NT2/D1 (cell line): ENCODE data around the gene ZNF570.

ENCODE experiments used
- DNase-seq: peaks from one replicate; pipeline ENCODE4 v3.0.0-alpha.2; 2011; ENCODE audit warnings: low read depth, low spot score
- H3K27me3 ChIP-seq: 2 replicates; pipeline ENCODE4 v1.6.0; 2011; ENCODE audit warnings: mild to moderate bottlenecking; ENCODE audit not compliant: insufficient read length, insufficient read depth
- H3K36me3 ChIP-seq: 2 replicates; pipeline ENCODE4 v1.6.1; 2011; ENCODE audit warnings: mild to moderate bottlenecking, low read length, mixed read lengths; ENCODE audit not compliant: insufficient read depth, insufficient read length
- H3K4me1 ChIP-seq: 2 replicates; pipeline ENCODE4 v1.5.1; 2011; ENCODE audit not compliant: insufficient read depth, insufficient read length
- H3K4me3 ChIP-seq: 2 replicates; pipeline ENCODE4 v1.5.1; 2011; ENCODE audit warnings: low read depth; ENCODE audit not compliant: insufficient read length
- H3K9ac ChIP-seq: 2 replicates; pipeline ENCODE4 v1.6.0; 2011; ENCODE audit warnings: low read depth; ENCODE audit not compliant: insufficient read length
- H3K9me3 ChIP-seq: 2 replicates; pipeline ENCODE4 v1.5.1; 2011; ENCODE audit warnings: mild to moderate bottlenecking, low read length; ENCODE audit not compliant: insufficient read depth
- SUZ12 ChIP-seq: IDR thresholded peaks from 2 replicates; pipeline ENCODE4 v1.6.1; 2011; ENCODE audit not compliant: insufficient read length, insufficient read depth; ENCODE audit errors: extremely low read depth
- YY1 ChIP-seq: IDR thresholded peaks from 2 replicates; pipeline ENCODE4 v1.6.1; 2011; ENCODE audit not compliant: insufficient read length, insufficient read depth
- ZNF274 ChIP-seq: IDR thresholded peaks from 2 replicates; pipeline ENCODE4 v1.6.1; 2011; ENCODE audit warnings: mild to moderate bottlenecking, low read depth, low read length

Gene ZNF570

DNA sequence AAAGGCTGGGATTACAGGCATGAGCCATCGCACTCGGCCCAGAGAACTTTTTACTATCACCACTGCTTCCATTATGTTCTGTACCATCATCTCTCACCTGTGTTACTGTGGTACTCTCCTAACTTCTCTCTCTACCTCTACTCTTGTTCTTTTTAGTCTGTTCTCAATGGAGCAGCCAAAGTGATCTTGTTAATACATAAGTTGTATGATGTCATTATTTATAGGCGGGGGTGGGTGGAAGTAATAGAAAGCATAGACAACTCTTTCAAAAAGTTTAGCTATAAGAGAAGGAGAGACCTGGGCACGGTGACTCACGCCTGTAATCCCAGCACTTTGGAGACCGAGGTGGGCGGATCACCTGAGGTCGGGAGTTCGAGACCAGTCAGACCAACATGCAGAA, 3.0 kb downstream of the ZNF570 start:
- no peak for DNase-seq
- Histone ChIP-seq H3K4me3 (no peak overlapping the region), H3K27me3 (no peaks in the 10 kb centered on the region), H3K36me3 (peaks cover 19% of the 10 kb centered on the region), H3K9me3 (no peaks in the 10 kb centered on the region), H3K9ac (no peak overlapping the region), H3K4me1 (peaks cover 4% of the 10 kb centered on the region)
- TF ChIP-seq ZNF274, result no peak

DNA sequence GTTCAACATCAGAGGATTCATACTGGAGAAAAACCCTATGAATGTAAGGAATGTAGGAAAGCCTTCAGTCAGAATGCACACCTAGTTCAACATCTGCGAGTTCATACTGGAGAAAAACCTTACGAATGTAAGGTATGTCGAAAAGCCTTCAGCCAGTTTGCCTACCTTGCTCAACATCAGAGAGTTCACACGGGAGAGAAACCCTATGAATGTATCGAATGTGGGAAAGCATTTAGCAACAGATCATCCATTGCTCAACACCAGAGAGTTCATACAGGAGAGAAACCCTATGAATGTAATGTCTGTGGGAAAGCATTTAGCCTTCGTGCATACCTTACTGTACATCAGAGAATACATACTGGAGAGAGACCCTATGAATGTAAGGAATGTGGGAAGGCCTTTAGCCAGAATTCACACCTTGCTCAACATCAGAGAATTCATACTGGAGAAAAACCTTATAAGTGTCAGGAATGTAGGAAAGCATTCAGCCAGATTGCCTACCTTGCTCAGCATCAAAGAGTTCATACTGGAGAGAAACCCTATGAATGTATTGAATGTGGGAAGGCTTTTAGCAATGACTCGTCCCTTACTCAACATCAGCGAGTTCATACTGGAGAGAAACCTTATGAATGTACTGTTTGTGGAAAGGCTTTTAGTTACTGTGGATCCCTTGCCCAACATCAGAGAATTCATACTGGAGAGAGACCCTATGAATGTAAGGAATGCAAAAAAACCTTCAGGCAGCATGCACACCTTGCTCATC, 15.4 kb downstream of the ZNF570 start:
- H3K4me1 ChIP-seq, result no peaks in the 10 kb centered on the region
- H3K27me3 ChIP-seq, result no peaks in the 10 kb centered on the region
- peaks cover 81% of the 10 kb centered on the region for H3K9me3 ChIP-seq
- DNase-seq, result no peak
- H3K9ac ChIP-seq, result no peak overlapping the region
- no peak overlapping the region for H3K4me3 ChIP-seq
- TF ChIP-seq SUZ12 (no peak), ZNF274 (peak; percentile 93)
- peaks cover 28% of the 10 kb centered on the region for H3K36me3 ChIP-seq

DNA sequence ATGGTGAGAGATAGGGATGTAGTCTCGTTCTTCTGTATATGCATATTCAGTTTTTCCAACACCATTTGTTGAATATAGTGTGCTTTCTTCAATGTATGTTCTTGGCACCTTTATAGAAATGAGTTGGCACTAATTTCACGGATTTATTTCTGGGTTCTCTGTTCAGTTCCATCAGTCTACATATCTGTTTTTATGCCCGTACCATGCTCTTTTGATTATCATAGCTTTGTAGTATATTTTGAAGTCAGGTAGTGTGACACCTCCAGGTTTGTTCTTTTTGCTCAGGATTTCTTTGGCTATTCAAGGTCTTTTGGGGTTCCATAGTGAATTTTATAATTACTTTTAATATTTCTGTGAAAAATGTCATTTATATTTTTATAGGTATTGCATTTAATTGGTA, 23.1 kb downstream of the ZNF570 start:
- no peaks in the 10 kb centered on the region for H3K36me3 ChIP-seq
- no peaks in the 10 kb centered on the region for H3K27me3 ChIP-seq
- no peak overlapping the region for H3K4me3 ChIP-seq
- peaks cover 19% of the 10 kb centered on the region for H3K9me3 ChIP-seq
- no peak overlapping the region for H3K9ac ChIP-seq
- H3K4me1 ChIP-seq, result no peaks in the 10 kb centered on the region
- TF ChIP-seq ZNF274, result no peak
- TF ChIP-seq YY1, result no peak
- TF ChIP-seq SUZ12, result no peak
- DNase-seq, result no peak

DNA sequence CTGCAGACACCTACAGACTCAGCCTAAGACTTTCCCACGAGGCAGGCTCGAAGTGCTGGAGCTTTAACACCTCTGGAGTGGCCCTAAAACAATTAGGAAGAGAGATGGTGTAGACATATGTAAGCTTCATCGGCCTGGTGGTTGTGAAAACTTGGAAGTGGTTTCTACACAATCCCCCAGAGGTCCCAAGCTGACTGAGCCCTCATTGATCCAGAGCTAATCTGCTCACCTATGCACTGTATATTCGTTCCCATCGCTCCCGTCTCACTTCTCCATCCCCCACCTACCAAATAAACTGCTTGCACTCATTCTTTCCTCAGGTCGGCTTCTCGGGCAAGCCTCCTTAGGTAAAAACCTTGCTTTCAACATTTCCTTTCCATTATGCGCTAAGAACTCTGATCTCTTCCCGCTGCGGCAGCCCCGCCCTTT, 36.8 kb downstream of the ZNF570 start:
- Histone ChIP-seq H3K9me3 (no peaks in the 10 kb centered on the region), H3K27me3 (no peaks in the 10 kb centered on the region), H3K9ac (peak overlapping the region; percentile 95), H3K36me3 (peaks cover 19% of the 10 kb centered on the region), H3K4me3 (peak overlapping the region; percentile 80), H3K4me1 (no peaks in the 10 kb centered on the region)
- TF ChIP-seq SUZ12 (no peak), YY1 (no peak), ZNF274 (no peak)
- DNase-seq, result no peak

DNA sequence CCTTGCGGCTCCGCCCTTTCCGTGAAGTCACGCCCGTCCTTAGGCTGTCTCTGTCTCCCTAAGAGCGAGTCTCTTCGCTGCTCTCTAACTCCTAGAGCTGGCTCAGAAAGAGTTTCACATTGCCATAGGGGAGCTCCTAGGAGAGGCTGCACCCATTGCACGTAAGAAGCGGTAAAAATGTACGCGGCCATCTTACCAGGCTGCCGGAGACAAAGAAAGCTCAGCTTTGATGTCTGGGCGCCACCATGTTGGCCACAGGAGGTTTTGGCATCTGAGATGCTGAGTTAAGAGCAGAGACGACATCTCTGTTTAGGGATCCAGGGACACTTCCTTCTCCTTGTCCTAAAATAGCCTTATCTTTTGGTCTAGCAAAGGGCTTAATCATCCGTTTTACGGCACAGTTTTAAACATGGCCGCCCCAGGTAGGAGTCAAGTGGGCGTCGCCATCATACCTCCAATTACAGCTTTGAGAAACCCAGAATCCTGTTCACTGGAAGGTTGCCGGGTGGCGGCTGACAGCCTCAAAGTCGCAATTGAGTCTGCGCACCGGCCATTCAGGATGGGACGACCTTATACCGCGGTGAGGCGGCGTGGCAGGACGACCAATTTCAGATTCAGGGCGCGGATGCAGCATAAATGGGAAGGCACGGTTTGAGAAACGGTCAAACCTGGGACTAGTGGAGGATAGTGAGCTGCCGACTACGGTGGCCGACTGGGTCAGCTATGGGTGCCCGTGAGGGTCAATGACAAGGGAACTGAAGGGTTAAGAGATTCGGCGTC, 37.4 kb downstream of the ZNF570 start, which contains the start of gene ZNF793:
ZNF793 (plus strand) TSS at position 553 of the 780 bp plus-strand sequence. CDS start 16,501 bp downstream, outside the sequence.
- peak; percentile 59 for DNase-seq
- peaks cover 22% of the 10 kb centered on the region for H3K36me3 ChIP-seq
- TF ChIP-seq YY1 (peak; percentile 91), ZNF274 (no peak), SUZ12 (no peak)
- H3K9me3 ChIP-seq, result no peaks in the 10 kb centered on the region
- H3K9ac ChIP-seq, result peak within 1 kb of the TSS; percentile 95
- peak within 1 kb of the TSS; percentile 80 for H3K4me3 ChIP-seq
- H3K4me1 ChIP-seq, result no peaks in the 10 kb centered on the region
- no peaks in the 10 kb centered on the region for H3K27me3 ChIP-seq

DNA sequence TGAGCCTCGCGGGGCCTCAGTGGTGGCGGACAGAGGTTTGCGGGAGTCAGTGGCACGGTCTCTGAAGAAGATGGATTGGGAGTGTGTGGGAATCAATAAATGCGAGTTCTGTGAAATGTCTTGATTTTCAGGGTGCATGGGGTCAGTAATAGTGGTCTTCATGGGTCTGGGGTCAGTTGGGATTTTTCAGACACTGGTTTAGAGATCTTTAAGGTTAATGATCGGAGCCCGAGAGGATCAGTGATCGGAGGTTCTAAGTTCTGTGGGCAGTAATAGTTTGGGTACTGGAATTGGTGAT, 38.0 kb downstream of the ZNF570 start:
- peak overlapping the region; percentile 80 for H3K4me3 ChIP-seq
- no peaks in the 10 kb centered on the region for H3K4me1 ChIP-seq
- no peaks in the 10 kb centered on the region for H3K27me3 ChIP-seq
- H3K9ac ChIP-seq, result peak overlapping the region; percentile 95
- DNase-seq, result no peak
- TF ChIP-seq YY1 (no peak), ZNF274 (no peak), SUZ12 (no peak)
- peaks cover 22% of the 10 kb centered on the region for H3K36me3 ChIP-seq
- no peaks in the 10 kb centered on the region for H3K9me3 ChIP-seq

DNA sequence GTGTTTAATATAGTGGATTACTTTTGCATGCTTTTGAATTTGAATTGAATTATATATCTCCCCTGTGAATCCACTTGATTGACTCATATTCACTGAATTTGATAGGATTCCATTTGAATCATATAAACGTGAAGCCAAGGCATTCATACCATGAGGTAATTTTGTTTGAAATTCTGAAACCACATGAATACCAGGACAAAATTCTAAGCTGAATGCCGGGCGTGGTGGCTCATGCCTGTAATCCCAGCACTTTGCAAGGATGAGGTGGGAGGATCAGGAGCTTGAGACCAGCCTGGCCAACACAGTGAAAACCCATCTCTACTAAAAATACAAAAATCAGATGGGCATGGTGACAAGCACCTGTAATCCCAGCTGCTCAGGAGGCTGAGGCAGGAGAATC, 42.0 kb downstream of the ZNF570 start:
- Histone ChIP-seq H3K4me1 (no peaks in the 10 kb centered on the region), H3K36me3 (peaks cover 33% of the 10 kb centered on the region), H3K9ac (no peak overlapping the region), H3K9me3 (no peaks in the 10 kb centered on the region), H3K4me3 (no peak overlapping the region), H3K27me3 (no peaks in the 10 kb centered on the region)
- TF ChIP-seq YY1, result no peak
- no peak for DNase-seq
